Stimulated activated CD4-positive, alpha-beta T cell treated with anti-CD3 and anti-CD28 coated beads, Interleukin-12 subunit alpha, Interleukin-12 subunit beta, amount 100 ng/mL, for 4 hours (primary cell): ENCODE data around the gene JAZF1.

Experiments used
- DNase-seq: peaks from one replicate; pipeline ENCODE4 v3.0.0-alpha.2; 2020

JAZF1 gene

DNA sequence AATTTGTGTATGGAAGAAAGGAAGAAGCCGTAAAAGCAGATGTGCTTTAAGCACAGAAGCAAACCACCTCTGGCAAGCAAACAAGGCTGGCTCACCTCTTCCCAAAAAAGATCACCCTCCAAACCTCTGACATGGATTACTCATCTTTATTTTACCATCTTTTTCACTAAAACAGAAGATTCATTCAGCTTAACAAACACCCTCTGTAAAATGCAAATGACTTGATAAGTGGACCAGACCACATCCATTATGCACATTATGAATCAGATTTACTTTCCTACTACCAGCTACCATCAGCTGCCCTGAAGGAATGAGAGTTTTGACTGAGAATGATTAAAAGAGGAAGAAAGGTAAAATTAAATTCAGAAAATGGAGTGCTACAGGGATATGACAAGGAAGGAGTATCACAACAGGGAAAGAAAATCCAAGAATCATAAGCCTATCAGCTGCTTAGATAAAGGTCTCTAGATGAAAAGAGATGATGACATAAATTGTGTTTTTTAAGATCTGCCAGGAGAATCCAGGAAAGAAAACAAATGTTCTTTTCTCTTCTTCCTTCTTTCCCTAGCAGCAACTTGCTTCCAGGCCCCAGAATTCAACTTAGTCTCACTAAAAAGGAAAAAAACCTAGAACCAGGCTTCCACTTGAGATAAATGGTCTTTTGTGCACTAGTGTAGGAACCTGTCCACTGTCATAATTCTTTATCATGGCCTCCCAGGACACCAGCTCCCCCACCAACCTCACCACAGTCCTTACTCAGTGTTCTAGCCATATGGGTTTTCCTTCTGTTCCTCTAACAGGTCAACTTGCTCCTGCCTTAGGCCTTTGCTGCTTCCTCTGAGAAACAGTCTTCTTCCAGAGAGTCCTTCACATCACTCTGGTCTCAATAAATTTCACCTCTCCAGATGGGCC, 47.4 kb downstream of the JAZF1 start:
- DNase-seq: no peak

DNA sequence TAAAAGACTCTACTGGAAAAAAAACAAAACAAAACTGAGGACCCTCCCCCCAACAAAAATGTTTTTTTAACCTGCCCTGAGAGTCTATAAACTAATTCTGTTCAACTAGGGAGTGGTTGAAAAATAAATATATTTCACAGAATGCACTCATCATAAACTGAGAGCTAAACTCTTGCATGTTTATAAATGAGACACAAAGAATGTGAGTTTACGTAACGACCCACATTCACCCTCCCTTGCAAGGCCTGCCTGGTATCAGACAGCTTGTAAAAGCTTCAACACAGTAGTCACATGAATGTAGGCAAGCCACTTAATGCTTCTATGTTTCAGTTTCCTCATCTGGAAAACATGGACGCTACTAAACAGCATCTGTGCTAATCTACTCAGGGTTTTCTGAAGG, 50.3 kb downstream of the JAZF1 start:
- DNase-seq: no peak

DNA sequence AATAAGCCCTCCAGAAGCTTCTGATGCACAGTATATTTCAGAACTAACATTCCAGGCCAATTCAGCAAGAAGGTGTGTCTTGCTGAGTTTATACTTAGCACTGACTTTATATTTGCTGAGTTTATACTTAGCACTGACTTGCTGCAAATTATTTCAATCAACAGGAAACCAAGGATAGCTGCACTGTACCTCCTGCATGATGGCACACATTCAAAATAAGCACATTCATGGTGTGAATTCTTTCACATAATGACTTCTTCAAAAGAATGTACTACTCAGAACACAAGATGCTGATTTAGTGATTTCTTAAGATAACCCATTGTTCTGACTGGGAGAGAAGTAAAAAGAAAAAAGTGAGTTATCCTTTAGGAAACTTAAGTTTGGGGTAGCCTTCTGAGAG, 52.0 kb downstream of the JAZF1 start:
- DNase-seq: no peak

DNA sequence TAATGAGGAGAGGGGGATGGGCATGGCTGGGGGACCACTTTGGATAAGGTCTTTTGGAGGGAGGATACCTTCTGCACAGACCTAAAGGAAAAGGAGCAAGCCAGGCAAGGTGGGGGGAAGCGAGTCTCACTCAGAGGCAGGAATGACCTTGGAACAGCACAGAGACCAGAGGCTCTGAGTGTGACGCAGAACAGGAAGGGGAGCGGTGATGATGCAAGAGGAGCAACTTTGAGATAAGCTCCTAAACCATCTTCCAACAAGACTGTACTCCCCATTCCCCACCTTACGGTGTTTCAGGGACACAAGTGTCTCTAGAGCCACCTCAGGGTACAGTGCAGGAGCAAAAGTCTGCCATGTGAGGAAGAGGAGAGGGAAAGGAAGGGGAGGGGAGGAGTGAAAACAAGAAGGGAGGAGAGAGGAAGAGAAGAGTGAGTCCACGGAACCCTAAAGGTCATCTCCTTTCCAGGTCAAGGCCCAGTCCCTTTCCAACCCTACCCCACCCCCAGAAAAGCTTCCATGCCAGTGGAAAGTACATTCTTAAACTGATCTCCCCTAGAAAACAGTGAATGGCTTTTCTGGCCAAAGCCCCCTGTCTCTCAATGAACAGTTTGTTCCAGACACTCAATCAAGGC, 54.1 kb downstream of the JAZF1 start:
- DNase-seq: no peak

DNA sequence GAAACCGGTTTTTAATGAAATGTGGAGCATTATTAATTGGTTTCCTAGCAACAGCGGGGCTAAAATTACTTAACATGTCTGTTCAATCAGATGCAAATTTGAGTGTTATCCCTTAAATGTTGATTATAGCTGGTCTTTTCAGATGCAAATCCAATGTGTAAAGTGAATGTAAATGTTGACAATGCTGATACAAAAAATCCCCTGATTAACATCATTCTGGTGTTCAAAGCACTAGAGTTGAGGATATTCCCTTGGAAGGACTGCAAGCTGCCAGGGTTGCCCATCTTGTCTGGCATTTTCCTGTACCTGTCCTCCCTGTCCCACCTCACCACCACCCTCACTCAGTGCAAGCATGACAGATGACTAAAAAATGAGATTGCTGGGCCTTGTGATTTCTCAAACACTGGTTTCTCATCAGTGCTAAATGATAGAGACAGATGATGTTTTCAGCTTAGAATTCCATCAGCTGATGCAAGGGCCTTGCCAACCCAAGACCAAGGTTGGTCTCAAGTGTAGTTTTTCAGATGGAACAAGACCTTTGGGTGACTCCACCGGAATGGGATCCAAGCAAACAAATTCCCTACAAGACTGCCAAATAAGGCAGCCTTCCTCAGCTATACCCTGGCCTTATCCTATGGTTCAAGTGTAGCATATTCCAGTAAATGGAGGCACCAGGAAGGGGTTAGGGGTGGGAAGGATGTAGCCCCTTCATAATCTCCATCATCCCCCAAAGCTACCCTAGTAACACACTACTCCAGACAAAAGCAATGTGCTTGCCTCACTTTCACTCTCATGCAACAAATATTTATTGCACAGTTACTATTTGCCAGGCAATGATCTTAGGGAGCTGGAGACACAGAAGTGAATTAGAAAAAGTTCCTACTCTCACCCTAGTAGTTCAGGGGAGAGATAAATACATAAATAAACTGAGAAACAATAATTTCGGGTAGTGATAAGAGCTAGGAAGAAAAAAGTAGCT, 54.9 kb downstream of the JAZF1 start:
- DNase-seq: no peak

DNA sequence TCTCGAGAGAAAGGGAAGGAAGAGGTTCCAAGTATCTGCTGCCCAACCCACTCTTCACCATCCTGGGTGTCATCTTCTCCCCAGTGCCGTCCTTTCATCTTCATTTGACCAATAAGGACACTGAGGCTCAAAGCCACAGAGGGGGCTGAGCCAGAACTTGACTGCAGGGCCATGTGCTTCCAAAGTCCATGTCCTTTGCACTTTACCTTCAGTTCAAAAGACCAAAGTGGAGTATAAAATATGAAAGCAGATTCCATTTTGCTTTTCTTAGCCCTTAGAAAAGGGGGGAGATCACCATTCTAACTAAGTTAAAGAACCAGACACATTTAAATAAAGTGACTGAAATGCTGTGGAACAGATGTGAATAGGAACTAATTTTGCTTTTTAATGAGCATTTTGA, 56.2 kb downstream of the JAZF1 start:
- no peak for DNase-seq

DNA sequence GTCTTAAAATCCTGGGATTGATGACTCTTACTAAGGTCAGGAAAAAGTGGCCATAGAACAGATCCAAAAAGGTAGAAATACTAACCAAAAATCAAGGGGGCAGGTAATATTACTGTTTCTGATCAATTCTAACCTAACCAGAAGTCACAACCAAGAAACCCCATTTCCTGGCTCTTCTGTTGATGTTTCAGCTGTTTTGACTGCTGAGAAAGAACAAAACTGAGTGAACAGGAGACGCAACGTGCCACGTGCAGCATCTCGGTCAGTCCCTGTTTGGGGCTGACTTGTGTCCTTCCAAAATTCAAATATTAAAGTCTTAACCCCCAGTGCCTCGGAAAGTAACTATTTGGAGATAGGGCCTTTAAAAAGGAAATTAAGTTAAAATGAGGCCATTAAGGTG, 56.8 kb downstream of the JAZF1 start:
- no peak for DNase-seq

DNA sequence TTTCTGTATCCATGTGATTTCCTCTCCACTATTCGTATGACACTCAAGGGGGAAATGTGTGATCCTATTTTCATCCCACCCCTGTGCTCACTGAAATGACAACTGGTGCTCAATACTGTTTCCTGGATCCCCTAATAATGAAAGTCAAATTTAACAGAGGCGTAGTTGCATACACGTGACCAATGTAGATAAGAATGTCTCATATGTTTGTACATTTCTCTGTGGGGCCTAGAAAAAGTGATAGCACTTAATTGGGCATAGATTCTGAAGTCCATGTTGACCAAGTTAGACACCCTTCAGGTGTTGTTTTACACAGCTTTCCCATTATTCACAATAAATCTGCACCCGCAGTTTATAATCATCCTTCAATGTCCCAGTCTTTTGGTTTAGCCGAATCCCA, 59.1 kb downstream of the JAZF1 start:
- no peak for DNase-seq

DNA sequence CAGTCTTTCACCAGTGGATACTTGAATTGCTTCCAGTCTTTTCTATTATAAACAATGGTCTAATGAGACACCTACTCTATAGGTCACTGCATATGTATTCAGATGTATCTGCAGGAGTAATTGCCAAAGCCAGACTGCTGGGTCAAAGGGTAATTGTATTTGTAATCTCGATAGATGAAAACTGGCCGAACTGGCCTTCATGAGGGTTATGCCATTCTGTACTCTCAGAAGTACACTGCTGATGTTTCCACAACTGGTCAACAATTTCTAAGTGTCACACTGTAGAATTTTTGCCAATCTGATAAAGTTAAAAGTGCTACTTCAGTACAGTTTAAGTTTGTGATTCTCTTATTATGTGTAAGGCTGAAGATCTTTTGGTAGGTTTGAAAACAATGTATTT, 64.6 kb downstream of the JAZF1 start:
- DNase-seq: no peak

DNA sequence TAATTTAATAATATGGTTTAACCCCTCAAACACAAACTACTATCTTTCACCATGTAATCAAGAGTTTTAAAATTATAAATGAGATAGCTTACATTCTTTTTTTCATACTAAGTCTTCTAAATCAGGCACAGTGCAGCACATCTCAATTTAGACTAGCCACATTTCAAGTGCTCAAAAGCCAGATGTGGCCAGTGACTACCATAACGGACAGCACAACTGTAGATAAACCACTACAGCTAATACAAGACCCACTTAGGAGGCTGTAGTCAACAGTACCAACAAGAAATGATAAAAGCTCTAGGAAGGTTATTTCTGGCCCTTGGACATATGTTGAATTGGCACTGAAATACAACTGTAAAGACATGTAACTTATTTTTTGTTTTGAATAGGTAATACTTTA, 65.3 kb downstream of the JAZF1 start:
- DNase-seq: no peak

DNA sequence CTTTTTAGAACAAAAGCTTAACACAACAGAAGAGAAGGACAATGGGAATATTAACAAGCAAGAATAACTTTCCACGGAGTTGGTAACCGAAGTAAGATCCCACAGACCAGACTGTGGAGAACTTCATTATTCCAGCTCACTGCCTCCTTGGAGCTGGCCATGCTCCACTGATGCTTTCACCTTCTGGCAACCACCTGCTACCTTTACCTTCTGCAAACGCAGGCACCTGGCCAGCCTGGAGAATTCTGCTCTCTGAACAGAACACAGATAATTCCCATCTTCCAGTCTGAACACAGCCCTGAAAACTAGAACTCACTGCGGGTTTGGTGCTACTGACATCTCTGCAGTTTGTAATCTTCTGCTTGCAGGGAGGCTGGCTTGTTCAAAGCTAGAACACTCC, 66.5 kb downstream of the JAZF1 start:
- no peak for DNase-seq

DNA sequence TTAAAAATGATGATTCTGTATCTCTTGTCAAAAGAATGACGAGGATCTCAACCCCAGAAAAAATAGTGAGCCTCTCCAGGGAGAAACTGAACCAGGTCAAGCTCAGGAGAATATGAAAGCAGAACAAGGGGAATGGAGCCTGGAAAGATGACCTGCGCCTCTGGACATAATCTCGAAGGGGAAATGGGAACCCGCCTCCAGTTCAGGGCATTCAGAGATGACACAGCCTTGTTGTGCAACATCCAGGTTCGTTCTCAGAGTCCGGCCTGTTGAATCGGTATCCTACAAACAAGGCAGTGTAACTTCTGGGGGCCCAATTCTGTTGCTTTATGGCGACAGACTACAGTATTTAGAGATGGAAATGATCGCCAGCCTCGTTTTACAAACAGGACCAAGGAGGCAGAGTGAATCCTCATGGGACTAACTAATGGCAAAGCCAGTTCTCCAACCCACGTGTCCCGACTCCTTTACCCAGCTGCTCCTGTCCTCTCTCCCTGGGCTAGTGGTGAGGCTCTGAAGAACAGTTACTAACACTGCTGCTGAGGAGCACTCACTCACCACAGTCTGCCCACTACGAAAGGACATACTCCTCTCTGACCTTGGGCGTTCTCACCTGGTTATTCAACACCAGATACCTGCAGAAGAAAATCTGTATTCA, 67.6 kb downstream of the JAZF1 start:
- no peak for DNase-seq

DNA sequence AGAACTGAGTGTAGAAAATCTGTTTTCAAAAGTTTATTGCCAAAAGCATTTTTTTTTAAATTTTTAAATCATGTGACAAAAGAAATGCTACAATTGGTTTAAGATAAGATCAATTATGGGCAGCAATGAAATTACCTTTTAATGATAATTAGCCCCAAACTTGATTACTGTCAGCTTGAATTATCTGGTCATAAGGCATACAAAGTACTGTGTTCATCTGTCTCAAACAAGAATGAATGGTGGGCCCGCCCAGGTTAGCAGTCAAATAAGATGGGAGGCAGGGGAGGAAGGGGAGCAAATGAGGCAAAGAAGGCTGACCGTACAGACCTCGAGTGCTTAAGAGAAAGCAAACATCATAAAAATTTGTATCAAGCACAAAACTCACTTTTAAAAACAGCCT, 68.1 kb downstream of the JAZF1 start:
- no peak for DNase-seq

DNA sequence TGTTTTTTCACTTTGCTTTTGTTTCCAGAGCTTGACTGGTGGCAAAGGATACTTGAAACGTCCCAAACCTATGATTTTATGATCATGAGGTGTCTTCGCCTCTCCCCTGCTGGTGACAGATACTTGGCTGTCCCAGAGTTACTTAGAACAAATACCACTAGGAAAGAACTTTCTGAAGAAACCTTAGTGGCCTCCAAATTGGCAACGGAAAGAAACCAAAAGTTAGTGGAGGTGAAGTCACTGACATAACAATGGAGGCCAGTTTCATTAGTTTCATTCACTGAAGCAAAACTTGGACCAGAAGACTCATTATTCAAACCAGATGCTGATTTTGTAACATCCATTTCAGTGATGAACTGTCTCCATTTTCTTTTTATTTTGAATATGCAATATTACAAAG, 68.6 kb downstream of the JAZF1 start:
- DNase-seq: no peak

DNA sequence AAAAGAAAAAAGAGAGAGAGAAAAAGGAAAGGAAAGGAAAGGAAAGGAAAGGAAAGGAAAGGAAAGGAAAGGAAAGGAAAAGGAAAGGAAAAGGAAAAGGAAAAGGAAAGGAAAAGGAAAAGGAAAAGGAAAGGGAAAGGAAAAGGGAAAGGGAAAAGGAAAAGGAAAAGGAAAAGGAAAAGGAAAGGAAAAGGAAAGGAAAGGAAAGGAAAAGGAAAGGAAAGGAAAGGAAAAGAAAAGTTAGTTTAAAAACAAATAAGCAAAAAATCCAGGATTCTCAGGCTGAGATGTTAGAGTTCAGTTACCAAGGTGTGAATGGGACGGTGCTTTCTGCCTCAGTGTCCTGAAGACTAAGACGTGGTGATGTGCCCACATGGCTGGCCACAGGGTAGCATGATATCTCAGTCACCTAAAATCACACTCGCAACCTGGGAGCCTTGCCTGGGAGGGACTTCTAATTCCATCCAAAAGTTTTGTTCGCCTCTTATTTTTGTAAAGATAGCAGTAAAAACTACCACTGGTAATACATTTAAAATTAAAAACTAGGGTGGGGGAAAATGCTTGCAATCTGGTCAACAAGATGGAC, 70.1 kb downstream of the JAZF1 start:
- DNase-seq: no peak

DNA sequence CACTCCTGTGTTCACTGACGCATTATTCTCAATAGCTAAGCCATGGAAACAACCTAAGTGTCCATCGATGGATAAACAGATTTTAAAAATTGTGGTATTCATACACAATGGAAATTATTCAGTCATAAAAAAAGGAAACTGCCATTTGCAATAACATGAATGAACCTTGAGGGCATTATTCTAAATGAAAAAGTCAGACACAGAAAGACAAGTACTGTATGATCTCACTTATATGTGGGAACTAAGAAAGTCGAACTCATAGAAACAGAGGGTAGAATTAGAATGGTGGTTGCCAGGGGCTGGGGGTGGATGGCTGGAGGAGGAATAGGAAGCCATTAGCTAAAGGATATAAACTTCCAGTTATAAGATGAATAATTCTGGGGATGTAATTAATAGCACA, 71.8 kb downstream of the JAZF1 start:
- no peak for DNase-seq

DNA sequence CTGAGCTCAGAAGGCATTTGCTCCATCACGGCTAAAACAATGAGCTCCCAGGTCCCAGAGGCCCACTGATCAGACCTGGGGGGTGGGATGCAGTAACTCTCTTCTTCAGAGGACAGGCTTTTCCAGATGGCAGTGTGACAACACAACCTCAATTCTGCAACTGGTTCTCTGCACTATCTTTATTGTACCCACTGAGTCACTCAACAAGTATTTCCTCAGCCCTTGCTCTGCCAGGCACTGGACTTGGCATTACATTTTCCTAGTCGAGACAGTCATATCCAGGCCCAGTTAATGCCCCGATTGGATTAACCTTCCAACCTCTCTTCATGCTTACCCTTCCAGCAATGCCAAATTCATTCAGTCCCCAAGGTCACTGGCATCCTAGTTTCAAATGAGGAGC, 72.6 kb downstream of the JAZF1 start:
- no peak for DNase-seq

DNA sequence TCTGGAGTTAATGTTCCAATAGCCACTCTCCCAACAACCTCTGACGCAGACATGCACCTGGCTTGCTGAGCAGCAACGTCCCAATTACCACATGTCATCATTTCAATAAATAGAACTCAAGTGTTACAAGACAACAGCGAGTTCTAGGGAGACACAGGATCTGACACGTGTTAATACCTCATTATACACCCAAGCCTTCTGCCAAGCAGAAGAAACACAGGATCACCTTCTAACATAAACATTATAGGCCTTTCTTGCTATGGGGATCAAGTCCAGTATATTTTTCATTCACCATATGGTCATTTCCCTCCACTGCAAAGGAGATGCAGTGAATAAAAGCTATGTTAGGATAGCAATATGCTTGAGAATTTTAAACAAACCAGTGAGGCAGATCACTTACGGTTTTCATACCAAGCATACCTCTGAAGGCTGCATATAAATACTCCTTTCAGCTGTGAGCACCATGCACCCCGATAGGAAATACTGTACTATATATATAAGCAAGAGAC, 74.2 kb downstream of the JAZF1 start:
- DNase-seq: no peak

DNA sequence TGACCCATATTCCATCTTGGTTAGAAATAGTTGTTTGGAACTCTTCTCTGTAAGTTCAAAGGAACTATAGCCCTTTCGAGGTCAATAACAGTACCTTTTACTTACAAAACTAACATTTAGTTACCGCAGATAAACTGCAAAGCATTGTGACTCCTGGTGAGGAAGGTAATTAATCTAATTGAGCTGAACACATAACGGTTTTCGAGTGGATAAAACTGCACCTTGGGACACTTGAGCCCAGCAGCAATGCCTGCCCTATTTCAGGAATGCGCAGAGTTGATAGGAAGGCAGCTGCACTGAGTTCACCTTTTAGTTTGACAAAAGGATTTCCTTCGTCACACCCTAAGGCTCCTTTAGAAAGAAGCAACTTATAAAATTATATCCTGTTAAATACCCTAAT, 75.4 kb downstream of the JAZF1 start:
- DNase-seq: no peak

DNA sequence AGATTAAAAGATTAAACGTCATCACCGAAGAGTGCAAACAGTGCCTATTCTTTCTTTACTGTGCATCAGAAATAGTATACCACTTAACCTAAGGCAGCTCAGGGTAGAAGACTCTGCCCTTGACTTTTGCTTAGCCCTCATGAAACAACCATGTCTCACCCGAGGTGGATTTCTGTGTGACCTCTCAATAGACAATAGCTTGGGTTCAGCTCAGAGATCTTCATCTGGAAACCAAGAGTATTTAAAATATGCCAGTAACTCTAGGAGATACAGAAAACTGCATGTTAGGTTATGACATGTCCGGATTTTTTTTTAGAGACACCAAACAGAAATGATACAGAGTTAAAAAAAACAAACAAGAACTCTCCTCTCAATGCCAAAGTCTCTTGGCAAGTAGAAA, 75.8 kb downstream of the JAZF1 start:
- DNase-seq: no peak

DNA sequence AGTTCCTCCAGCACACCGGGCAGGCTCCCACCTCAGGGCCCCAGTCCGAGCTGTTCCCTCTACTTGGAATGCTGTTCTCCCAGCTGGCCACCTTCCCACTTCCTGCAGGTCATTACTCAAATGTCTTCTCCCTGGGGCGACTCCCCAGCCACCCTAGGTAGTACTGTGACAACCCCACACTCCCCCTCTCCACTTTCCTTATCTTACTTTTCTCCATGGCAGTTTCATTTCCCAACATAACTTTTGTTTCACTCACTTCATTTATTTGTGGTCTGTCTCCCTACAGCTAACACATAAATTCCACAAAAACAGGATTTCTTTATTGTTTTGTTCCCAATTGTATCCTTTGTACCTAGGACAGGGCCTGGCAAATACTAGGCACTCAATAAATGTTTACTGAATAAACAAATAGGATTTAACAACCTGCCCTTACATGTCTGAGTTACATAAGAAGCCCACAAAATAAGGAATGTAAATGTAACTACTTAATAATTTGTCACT, 76.5 kb downstream of the JAZF1 start:
- DNase-seq: no peak

DNA sequence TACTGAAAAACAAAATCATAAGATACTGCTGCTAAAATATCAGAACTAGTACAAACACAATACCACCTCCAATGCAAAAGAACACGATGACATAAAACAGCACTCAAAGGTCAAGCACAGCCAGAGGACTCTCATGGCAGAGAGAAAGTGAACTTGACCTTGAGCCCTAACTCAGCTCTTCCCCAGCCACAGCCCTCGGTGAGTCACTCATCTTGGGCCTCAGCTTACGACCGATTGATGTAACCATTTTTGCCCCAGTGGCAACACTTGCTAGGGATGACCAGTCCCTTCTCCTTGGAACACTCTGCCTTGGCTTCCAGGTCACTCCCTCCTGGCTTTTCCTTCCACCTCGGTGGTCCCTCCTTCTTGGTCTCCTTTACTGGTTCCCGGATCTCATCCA, 77.8 kb downstream of the JAZF1 start:
- DNase-seq: no peak
